ENCODE measurements around the gene MAOB. TPM values are rescaled to one million over a fixed set of nuclear protein-coding genes. Genes with fewer than 3 reads are reported as not detected.
"Not testable (repeated sequence)": the region's sequence is repeated elsewhere in the genome, so short reads cannot be mapped to it uniquely, and the experiment has no call there.

The MAOB gene
- total RNA-seq, 1 donor from 2014 or later = 1.6 TPM

- DNase-seq = no peak
Measured at GRCh38 chrX:43753637-43754036, 128.6 kb downstream of the MAOB start.

- DNase-seq = peak; percentile 1
Measured at GRCh38 chrX:43750248-43750676, 132.0 kb downstream of the MAOB start.

GRCh38 chrX:43747476-43747875, 134.8 kb downstream of the MAOB start:
- no peak for DNase-seq

GRCh38 chrX:43745938-43746721, 136.1 kb downstream of the MAOB start:
- DNase-seq = no peak

GRCh38 chrX:43744284-43744683, 138.0 kb downstream of the MAOB start:
- DNase-seq = no peak

GRCh38 chrX:43743100-43743822, 139.0 kb downstream of the MAOB start:
- DNase-seq = no peak

GRCh38 chrX:43741843-43742573, 140.2 kb downstream of the MAOB start:
- no peak for DNase-seq

GRCh38 chrX:43735957-43736356, 146.3 kb downstream of the MAOB start:
- DNase-seq = no peak

GRCh38 chrX:43735534-43735933, 146.7 kb downstream of the MAOB start:
- no peak for DNase-seq

- no peak for DNase-seq
Measured at GRCh38 chrX:43734444-43734843, 147.8 kb downstream of the MAOB start.

- no peak for DNase-seq
Measured at GRCh38 chrX:43733699-43734098, 148.6 kb downstream of the MAOB start.

- DNase-seq = no peak
Measured at GRCh38 chrX:43731086-43731485, 151.2 kb downstream of the MAOB start.

- no peak for DNase-seq
Measured at GRCh38 chrX:43728966-43729365, 153.3 kb downstream of the MAOB start.

- no peak for DNase-seq
Measured at GRCh38 chrX:43728002-43728401, 154.2 kb downstream of the MAOB start.

- DNase-seq = not testable (repeated sequence)
Measured at GRCh38 chrX:43727254-43727653, 155.0 kb downstream of the MAOB start.

GRCh38 chrX:43725227-43725626, 157.0 kb downstream of the MAOB start:
- DNase-seq = not testable (repeated sequence)

- DNase-seq = no peak
Measured at GRCh38 chrX:43720961-43721360, 161.3 kb downstream of the MAOB start.

- no peak for DNase-seq
Measured at GRCh38 chrX:43720082-43720481, 162.2 kb downstream of the MAOB start.

- DNase-seq = no peak
Measured at GRCh38 chrX:43718956-43719355, 163.3 kb downstream of the MAOB start.

GRCh38 chrX:43718546-43718945, 163.7 kb downstream of the MAOB start:
- DNase-seq = no peak

GRCh38 chrX:43718081-43718480, 164.2 kb downstream of the MAOB start:
- no peak for DNase-seq

- no peak for DNase-seq
Measured at GRCh38 chrX:43717161-43717560, 165.1 kb downstream of the MAOB start.

GRCh38 chrX:43716696-43717095, 165.6 kb downstream of the MAOB start:
- DNase-seq = no peak

Data from occipital lobe (tissue), 2 donors.